Pancreas (tissue), 10 donors: ENCODE results near the gene COL4A1. TPM values are rescaled to one million over a fixed set of nuclear protein-coding genes. Genes with fewer than 3 reads are reported as not detected.

ENCODE experiments used
- ATAC-seq, 4 donors: fragments of 200-7000 bp; cut with Tn5 transposase; one replicate each; pipeline versions ENCODE4 v1.8.0 to v1.9.1; 2020; ENCODE audit warnings: mild to moderate bottlenecking in 4 of 4, moderate library complexity in 4 of 4
- DNase-seq, 6 donors: peaks; one replicate each; pipeline ENCODE4 v3.0.0-alpha.2; 2020
- FAIRE-seq: peaks from 2 replicates; lab custom pipeline; 2012; peaks lifted over from hg19 to GRCh38; lab: Jason Lieb, UNC
- H3K27ac ChIP-seq, 4 donors: fragments of 200-600 bp; sonication (generic); 1 replicate in 3 of 4; 2 replicates in 1 of 4; pipeline versions ENCODE4 v1.5.0 to v1.8.0; 2020
- H3K27me3 ChIP-seq, 4 donors: fragments of 200-600 bp; one replicate each; pipeline ENCODE4 v1.8.0; 2021
- H3K36me3 ChIP-seq, 3 donors: fragments of 200-600 bp; sonication (generic) in 1 of 3; one replicate each; pipeline versions ENCODE4 v1.5.0 to v1.8.0; 2020 to 2021
- H3K4me1 ChIP-seq, 3 donors: fragments of 200-600 bp; one replicate each; pipeline ENCODE4 v1.8.0; 2021
- H3K4me3 ChIP-seq, 4 donors: fragments of 200-600 bp; sonication (generic) in 2 of 4; one replicate each; pipeline versions ENCODE4 v1.5.0 to v1.8.0; 2020 to 2021
- H3K9me3 ChIP-seq, 4 donors: fragments of 200-600 bp; one replicate each; pipeline ENCODE4 v1.8.0; 2021
- WGBS, 2 donors: extraction: QIAGEN DNeasy Blood & Tissue Kit; methylation state at CpG; one replicate each; pipeline ENCODE4 v1.1.7; 2013; 5-methylcytosine and 5-hydroxymethylcytosine counted together
- intact Hi-C, 3 donors: fragments of 100-400 bp; cut with DNase I; formaldehyde crosslinking; loops; one replicate each; pipeline versions ENCODE4 v1.11.1 to v1.14.2; 2022
- polyA plus RNA-seq, 2 donors: library from polyadenylated mRNA; stranded (reverse); fragments of 200-250 nt; gene quantifications; one replicate each; pipeline ENCODE4 v1.2.3, GENCODE V29; 2013
- total RNA-seq, 6 donors: library from RNA; stranded (reverse); fragmentation: NEBNext Ultra II Directional in 4 of 6; extraction: Animal tissue kit (Norgen Biotek cat#: 25700) in 4 of 6; gene quantifications; one replicate each; pipeline versions ENCODE4 v1.2.1 to v1.2.4, GENCODE V29; 2021 to 2023
- TF ChIP-seq, protein P1 (sequence below), 4 donors: fragments of 200-600 bp; sonication (generic) in 3 of 4; IDR thresholded peaks; one replicate each; pipeline versions ENCODE4 v1.5.0 to v1.8.0; 2021; ENCODE audit warnings: antibody characterized with exemption in 4 of 4
- donor health status: healthy with polysubstance abuse.
- donor health status: DM: no; HTN: no; CAD: no; lungs with moderate emphysema.
- donor health status: DM: no; HTN: no; CAD: no.
- donor health status: control.
- donor health status: control.
- donor health status: Bipolar disorder and iron deficiency.
- donor health status: DM: yes; HTN: yes; CAD: no.
- donor health status: DM: no; HTN: no; CAD: no.
- donor health status: DM: no; HTN: no; CAD: no.
- donor health status: DM: yes; HTN: yes; CAD: no.

Gene COL4A1
- total and polyA plus RNA-seq, 8 donors: 20.7 to 167 (median 35.6) TPM

DNA sequence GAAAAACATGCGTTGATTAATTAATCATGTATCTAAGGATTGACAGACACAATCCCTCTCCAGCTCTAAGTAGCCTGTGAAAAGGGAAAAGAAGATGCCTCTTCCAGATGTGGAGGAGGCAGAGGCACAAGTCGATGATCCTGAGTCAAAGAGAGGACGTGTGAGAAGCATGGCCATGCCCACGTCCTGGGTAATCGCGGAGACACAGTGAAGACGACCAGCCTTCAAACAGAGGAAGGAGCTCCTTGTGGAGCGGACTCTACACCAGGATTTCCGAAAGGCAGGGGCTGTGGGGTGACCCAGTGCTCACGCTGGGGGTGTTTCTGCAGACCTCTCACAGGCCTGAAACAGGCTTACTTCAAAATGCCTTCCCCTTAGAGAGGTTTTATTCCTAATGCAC is 70.5 kb downstream of the COL4A1 start:
- no peaks in the 10 kb centered on the region for H3K27me3 ChIP-seq
- H3K9me3 ChIP-seq: no peaks in the 10 kb centered on the region
- ATAC-seq (no peak), DNase-seq (no peak), FAIRE-seq (no peak)
- intact Hi-C loops: no loop called here
- TF ChIP-seq, protein P1, sequence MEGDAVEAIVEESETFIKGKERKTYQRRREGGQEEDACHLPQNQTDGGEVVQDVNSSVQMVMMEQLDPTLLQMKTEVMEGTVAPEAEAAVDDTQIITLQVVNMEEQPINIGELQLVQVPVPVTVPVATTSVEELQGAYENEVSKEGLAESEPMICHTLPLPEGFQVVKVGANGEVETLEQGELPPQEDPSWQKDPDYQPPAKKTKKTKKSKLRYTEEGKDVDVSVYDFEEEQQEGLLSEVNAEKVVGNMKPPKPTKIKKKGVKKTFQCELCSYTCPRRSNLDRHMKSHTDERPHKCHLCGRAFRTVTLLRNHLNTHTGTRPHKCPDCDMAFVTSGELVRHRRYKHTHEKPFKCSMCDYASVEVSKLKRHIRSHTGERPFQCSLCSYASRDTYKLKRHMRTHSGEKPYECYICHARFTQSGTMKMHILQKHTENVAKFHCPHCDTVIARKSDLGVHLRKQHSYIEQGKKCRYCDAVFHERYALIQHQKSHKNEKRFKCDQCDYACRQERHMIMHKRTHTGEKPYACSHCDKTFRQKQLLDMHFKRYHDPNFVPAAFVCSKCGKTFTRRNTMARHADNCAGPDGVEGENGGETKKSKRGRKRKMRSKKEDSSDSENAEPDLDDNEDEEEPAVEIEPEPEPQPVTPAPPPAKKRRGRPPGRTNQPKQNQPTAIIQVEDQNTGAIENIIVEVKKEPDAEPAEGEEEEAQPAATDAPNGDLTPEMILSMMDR (IDR thresholded peaks at IDR 0.05): no peak
- peaks cover 0 to 10% (median 0%) of the 10 kb centered on the region in 3 donors for H3K4me1 ChIP-seq
- no peak overlapping the region for H3K27ac ChIP-seq
- 85% methylated on average over 10 of the region's 10 CpGs for WGBS, 2 donors
- no peak overlapping the region for H3K4me3 ChIP-seq
- no peaks in the 10 kb centered on the region for H3K36me3 ChIP-seq

DNA sequence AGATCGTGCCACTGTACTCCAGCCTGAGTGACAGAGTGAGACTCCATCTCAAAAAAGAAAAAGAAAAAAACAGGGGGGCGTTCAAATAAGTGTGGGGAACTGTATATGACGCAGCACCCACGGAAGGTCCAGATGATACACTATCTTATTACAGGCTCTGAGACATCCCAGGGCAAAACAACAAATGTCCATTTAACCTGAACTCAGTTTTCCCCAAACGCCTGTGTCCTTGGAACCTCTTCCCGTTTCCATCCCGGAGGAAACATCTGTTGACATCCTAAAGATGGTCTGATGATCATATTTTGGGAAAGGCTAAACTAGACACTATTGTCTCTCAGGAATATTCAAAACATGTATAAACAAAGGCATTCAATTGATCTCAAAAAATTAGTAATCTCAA is 72.4 kb downstream of the COL4A1 start:
- Histone ChIP-seq H3K36me3 (no peaks in the 10 kb centered on the region), H3K27me3 (no peaks in the 10 kb centered on the region), H3K4me3 (no peak overlapping the region), H3K9me3 (no peaks in the 10 kb centered on the region), H3K27ac (no peak overlapping the region), H3K4me1 (peaks cover 0 to 10% (median 0%) of the 10 kb centered on the region in 3 donors)
- TF ChIP-seq, protein P1 (IDR thresholded peaks at IDR 0.05): no peak
- intact Hi-C loops: no loop called here
- ATAC-seq: no peak
- DNase-seq: no peak
- FAIRE-seq: no peak
- 66 to 67% methylated on average over 7 of the region's 7 CpGs for WGBS, 2 donors

DNA sequence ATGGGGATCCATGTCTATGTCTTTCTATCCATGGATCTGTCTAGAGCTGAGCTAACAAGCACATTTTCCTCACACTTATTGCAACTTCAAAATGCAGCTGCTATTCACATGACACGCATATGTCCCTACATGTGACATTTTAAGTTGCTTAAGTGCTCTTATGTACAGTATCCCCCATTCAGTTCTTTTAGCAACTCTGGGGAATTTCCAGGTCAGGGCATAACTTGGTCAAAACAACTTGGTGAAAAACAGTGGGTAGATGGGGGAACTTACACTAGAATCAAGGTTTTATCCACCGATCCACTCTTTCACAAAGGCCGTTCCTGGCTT is 73.0 kb downstream of the COL4A1 start:
- WGBS, 2 donors: 57 to 69% methylated on average over 3 of the region's 3 CpGs
- H3K36me3 ChIP-seq: no peaks in the 10 kb centered on the region
- intact Hi-C loops: no loop called here
- FAIRE-seq (no peak), DNase-seq (no peak), ATAC-seq (peak in 1 of 4 donors; percentile 10)
- H3K27ac ChIP-seq: no peak overlapping the region
- H3K9me3 ChIP-seq: no peaks in the 10 kb centered on the region
- H3K4me3 ChIP-seq: no peak overlapping the region
- H3K27me3 ChIP-seq: no peaks in the 10 kb centered on the region
- H3K4me1 ChIP-seq: peaks cover 0 to 8% (median 0%) of the 10 kb centered on the region in 3 donors
- TF ChIP-seq, protein P1 (IDR thresholded peaks at IDR 0.05): no peak

DNA sequence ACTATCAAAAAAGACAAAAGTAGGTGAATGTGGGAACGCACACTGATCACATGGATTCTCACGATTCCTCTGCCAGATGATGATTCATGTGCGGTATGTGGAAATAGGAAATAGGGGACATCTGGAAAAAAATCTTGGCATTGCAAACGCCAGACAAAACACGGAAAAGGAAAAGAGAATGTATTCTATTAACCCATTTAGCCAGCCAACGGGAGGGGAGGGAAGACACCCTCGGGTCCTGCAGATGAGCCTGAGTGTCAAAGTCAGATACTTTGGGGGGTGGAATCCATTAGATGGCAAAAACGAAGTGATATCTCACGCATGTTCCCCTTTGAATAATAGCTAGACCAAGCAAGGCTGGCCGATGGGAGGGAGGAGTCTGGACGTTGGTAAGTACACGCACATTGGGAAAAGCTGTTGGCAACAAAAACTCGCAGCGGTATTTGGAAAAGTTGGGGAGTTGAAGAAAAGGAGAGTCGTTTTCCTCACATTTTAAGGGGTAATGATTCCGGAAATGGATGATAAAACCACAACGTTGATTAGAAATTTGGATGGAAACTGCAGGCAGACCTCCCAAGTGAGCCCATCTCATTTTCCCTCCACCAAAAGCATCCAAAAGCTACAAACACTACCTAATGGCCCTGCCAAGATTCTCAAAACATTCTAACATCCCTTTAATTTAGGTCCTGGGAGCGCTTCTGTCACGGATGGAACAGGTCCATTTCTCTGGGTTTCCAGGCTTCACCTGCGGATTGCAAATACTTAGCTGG is 73.6 kb downstream of the COL4A1 start:
- peak overlapping the region in 1 of 4 donors; percentile 19 for H3K27ac ChIP-seq
- no peaks in the 10 kb centered on the region for H3K27me3 ChIP-seq
- no peak overlapping the region for H3K4me3 ChIP-seq
- H3K36me3 ChIP-seq: no peaks in the 10 kb centered on the region
- DNase-seq (no peak), ATAC-seq (peak in 3 of 4 donors; percentile 27 to 43 (median 42)), FAIRE-seq (no peak)
- H3K4me1 ChIP-seq: peaks cover 0 to 3% (median 0%) of the 10 kb centered on the region in 3 donors
- intact Hi-C loops: no loop called here
- WGBS, 2 donors: 64 to 75% methylated on average over 20 of the region's 20 CpGs
- TF ChIP-seq, protein P1 (IDR thresholded peaks at IDR 0.05): no peak
- no peaks in the 10 kb centered on the region for H3K9me3 ChIP-seq

DNA sequence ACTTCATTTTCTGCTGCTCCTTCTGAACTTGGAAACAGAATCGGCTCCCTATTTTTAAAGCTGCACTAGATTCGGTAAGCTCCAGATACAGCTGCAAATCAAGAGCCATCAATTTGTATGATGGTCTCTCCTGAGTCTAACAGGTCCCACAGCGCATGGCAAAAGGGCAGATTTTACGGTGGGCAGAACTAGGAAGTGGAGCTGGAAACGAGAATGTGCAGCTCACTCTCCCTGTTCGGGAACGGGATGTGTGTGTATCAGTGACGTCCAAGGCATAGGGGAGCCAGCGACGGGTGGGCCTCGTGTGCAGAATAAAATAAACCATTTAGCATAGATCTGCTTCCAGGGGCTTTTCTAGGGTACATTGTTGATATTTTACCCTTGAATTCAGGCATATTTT is 74.2 kb downstream of the COL4A1 start:
- no peaks in the 10 kb centered on the region for H3K9me3 ChIP-seq
- TF ChIP-seq, protein P1 (IDR thresholded peaks at IDR 0.05): no peak
- no peak for FAIRE-seq
- no peak overlapping the region for H3K4me3 ChIP-seq
- peak in 1 of 4 donors; percentile 12 for ATAC-seq
- no peaks in the 10 kb centered on the region for H3K27me3 ChIP-seq
- DNase-seq: no peak
- H3K36me3 ChIP-seq: no peaks in the 10 kb centered on the region
- H3K4me1 ChIP-seq: no peaks in the 10 kb centered on the region
- peak overlapping the region in 1 of 4 donors; percentile 19 for H3K27ac ChIP-seq
- WGBS, 2 donors: 64 to 75% methylated on average over 11 of the region's 11 CpGs
- intact Hi-C loops: no loop called here
